ENCODE measurements around the gene SBK2.

Gene SBK2

GRCh38 chr19:55579766-55580621 is 43.1 kb upstream of the SBK2 start:
- Histone ChIP-seq H4K20me1 (ENCODE audit: low read depth, low read length) (no peaks in the 10 kb centered on the region), H3K9me3 (ENCODE audit: insufficient read depth, low read length) (no peaks in the 10 kb centered on the region), H3K36me3 (ENCODE audit: low read length) (no peaks in the 10 kb centered on the region), H3K4me3 (ENCODE audit: insufficient read depth, low read length, poor library complexity, severe bottlenecking) (peak overlapping the region; percentile 87), H3F3A (ENCODE audit: insufficient read depth) (0 out of 2 replicates have a peak, but pooled peaks cover 3% of the 10 kb centered on the region), H3K27ac (ENCODE audit: low read depth, low read length) (peak overlapping the region; percentile 37), H2AFZ (ENCODE audit: low read depth, low read length, severe bottlenecking) (peak overlapping the region; percentile 90), H3K9ac (ENCODE audit: low read length) (peak overlapping the region; percentile 81), H3K27me3 (ENCODE audit: low read length) (no peaks in the 10 kb centered on the region), H3K9me2 (replicated peaks; ENCODE audit: insufficient read depth, low read length) (no peaks in the 10 kb centered on the region), H3K4me2 (ENCODE audit: low read depth, low read length, poor library complexity, severe bottlenecking) (peak overlapping the region; percentile 57), H3K79me2 (ENCODE audit: insufficient read depth, low read length) (no peaks in the 10 kb centered on the region)
- TF ChIP-seq EZH2phosphoT487 (conservative IDR thresholded peaks at IDR 0.05; ENCODE audit: low read length) = no peak
- TF ChIP-seq, protein P1, sequence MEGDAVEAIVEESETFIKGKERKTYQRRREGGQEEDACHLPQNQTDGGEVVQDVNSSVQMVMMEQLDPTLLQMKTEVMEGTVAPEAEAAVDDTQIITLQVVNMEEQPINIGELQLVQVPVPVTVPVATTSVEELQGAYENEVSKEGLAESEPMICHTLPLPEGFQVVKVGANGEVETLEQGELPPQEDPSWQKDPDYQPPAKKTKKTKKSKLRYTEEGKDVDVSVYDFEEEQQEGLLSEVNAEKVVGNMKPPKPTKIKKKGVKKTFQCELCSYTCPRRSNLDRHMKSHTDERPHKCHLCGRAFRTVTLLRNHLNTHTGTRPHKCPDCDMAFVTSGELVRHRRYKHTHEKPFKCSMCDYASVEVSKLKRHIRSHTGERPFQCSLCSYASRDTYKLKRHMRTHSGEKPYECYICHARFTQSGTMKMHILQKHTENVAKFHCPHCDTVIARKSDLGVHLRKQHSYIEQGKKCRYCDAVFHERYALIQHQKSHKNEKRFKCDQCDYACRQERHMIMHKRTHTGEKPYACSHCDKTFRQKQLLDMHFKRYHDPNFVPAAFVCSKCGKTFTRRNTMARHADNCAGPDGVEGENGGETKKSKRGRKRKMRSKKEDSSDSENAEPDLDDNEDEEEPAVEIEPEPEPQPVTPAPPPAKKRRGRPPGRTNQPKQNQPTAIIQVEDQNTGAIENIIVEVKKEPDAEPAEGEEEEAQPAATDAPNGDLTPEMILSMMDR (IDR thresholded peaks at IDR 0.05; ENCODE audit: insufficient read depth, low read length, poor library complexity, severe bottlenecking) = no peak

DNA sequence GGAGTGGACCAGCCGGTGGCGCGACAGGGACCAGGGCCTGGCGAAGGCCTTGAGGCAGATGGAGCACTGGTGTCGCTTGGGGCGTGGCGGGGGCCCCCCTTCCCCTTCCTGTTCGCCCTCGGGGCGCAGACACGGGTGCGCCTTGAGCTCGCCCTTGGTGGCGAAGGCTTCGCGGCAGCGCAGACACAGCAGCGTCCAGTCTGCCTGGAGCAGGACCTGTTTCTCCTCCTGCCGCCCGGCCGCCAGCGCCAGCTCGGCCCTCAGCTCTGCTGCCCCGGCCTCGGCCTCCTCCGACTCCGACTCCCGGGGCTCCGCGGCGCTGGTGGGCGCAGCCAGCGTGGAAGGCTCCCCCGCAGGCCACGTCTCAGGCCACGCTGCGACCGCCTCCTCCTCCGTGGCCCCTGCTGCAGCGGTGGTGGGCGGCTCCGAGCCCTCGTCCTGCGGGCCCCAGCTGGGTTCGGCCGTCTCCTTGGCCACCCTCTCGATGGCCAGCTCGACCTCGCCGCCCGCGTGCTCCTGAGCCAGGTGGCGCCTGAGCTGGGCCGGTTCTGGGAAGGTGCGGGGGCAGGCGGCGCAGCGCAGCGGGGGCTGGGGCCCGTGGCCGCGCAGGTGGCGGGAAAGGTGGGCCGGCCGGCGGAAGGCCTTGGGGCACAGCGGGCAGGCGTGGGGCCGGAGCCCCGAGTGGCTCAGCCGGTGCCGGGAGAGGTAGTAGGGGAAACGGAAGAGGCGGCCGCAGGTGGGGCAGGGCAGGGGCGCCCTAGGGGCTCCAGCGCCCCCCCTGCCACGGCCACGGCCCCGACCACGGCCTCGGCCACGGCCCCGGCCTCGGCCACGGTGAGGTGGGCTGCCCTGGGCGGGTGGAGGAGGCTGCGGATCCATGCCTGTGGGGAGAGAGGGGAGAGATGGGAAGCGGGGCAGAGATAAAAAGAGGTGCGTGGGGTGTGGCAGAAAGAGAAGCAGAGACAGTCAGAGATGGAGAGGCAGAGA is 42.1 kb upstream of the SBK2 start:
- no peaks in the 10 kb centered on the region for H3K9me2 ChIP-seq (replicated peaks; ENCODE audit: insufficient read depth, low read length)
- H2AFZ ChIP-seq (ENCODE audit: low read depth, low read length, severe bottlenecking) = no peak overlapping the region
- TF ChIP-seq, protein P1 (IDR thresholded peaks at IDR 0.05; ENCODE audit: insufficient read depth, low read length, poor library complexity, severe bottlenecking) = no peak
- TF ChIP-seq EZH2phosphoT487 (conservative IDR thresholded peaks at IDR 0.05; ENCODE audit: low read length) = no peak
- peak overlapping the region; percentile 57 for H3K4me2 ChIP-seq (ENCODE audit: low read depth, low read length, poor library complexity, severe bottlenecking)
- H3K27ac ChIP-seq (ENCODE audit: low read depth, low read length) = no peak overlapping the region
- no peaks in the 10 kb centered on the region for H4K20me1 ChIP-seq (ENCODE audit: low read depth, low read length)
- H3K4me3 ChIP-seq (ENCODE audit: insufficient read depth, low read length, poor library complexity, severe bottlenecking) = no peak overlapping the region
- no peaks in the 10 kb centered on the region for H3K36me3 ChIP-seq (ENCODE audit: low read length)
- peak overlapping the region; percentile 81 for H3K9ac ChIP-seq (ENCODE audit: low read length)
- no peaks in the 10 kb centered on the region for H3K79me2 ChIP-seq (ENCODE audit: insufficient read depth, low read length)
- H3K9me3 ChIP-seq (ENCODE audit: insufficient read depth, low read length) = no peaks in the 10 kb centered on the region
- H3F3A ChIP-seq (ENCODE audit: insufficient read depth) = 0 out of 2 replicates have a peak, but pooled peaks cover 3% of the 10 kb centered on the region
- no peaks in the 10 kb centered on the region for H3K27me3 ChIP-seq (ENCODE audit: low read length)

- TF ChIP-seq, protein P1 (IDR thresholded peaks at IDR 0.05; ENCODE audit: insufficient read depth, low read length, poor library complexity, severe bottlenecking) = no peak
- H3F3A ChIP-seq (ENCODE audit: insufficient read depth) = 0 out of 2 replicates have a peak, but pooled peaks cover 3% of the 10 kb centered on the region
- no peak overlapping the region for H3K27ac ChIP-seq (ENCODE audit: low read depth, low read length)
- no peak overlapping the region for H2AFZ ChIP-seq (ENCODE audit: low read depth, low read length, severe bottlenecking)
- no peak overlapping the region for H3K4me3 ChIP-seq (ENCODE audit: insufficient read depth, low read length, poor library complexity, severe bottlenecking)
- H3K4me2 ChIP-seq (ENCODE audit: low read depth, low read length, poor library complexity, severe bottlenecking) = no peak overlapping the region
- no peaks in the 10 kb centered on the region for H3K9me2 ChIP-seq (replicated peaks; ENCODE audit: insufficient read depth, low read length)
- no peaks in the 10 kb centered on the region for H3K27me3 ChIP-seq (ENCODE audit: low read length)
- H3K9ac ChIP-seq (ENCODE audit: low read length) = no peak overlapping the region
- H3K36me3 ChIP-seq (ENCODE audit: low read length) = no peaks in the 10 kb centered on the region
- no peaks in the 10 kb centered on the region for H3K79me2 ChIP-seq (ENCODE audit: insufficient read depth, low read length)
- H3K9me3 ChIP-seq (ENCODE audit: insufficient read depth, low read length) = no peaks in the 10 kb centered on the region
- no peaks in the 10 kb centered on the region for H4K20me1 ChIP-seq (ENCODE audit: low read depth, low read length)
Observed at GRCh38 chr19:55578031-55578760, 41.3 kb upstream of the SBK2 start.
